IgD-negative memory B cell (primary cell): ENCODE data around the gene SIPA1. TPM values are rescaled to one million over a fixed set of nuclear protein-coding genes. Genes with fewer than 3 reads are reported as not detected.
A peak's percentile ranks its signal among the peaks of the same experiment; 100 is the strongest.

Experiments used
- H3K27ac Mint-ChIP-seq, 3 donors: one replicate each; pipeline ENCODE4 v1.8.0; 2020 to 2022; ENCODE audit warnings: mild to moderate bottlenecking in 3 of 3, mixed read lengths in 3 of 3, moderate library complexity in 1 of 3
- H3K27me3 Mint-ChIP-seq: one replicate; pipeline ENCODE4 v1.8.0; 2021; ENCODE audit warnings: mixed read lengths
- H3K36me3 Mint-ChIP-seq: one replicate; pipeline ENCODE4 v1.8.0; 2020; ENCODE audit warnings: mild to moderate bottlenecking, mixed read lengths
- H3K4me1 Mint-ChIP-seq, 3 donors: one replicate each; pipeline ENCODE4 v1.8.0; 2020 to 2022; ENCODE audit warnings: mixed read lengths in 3 of 3, mild to moderate bottlenecking in 1 of 3
- H3K4me3 Mint-ChIP-seq, 4 donors: one replicate each; pipeline ENCODE4 v1.8.0; 2020 to 2022; ENCODE audit warnings: mild to moderate bottlenecking in 4 of 4, mixed read lengths in 4 of 4, moderate library complexity in 3 of 4
- H3K9me3 Mint-ChIP-seq, 3 donors: one replicate each; pipeline ENCODE4 v1.8.0; 2020 to 2021; ENCODE audit warnings: mixed read lengths in 3 of 3, mild to moderate bottlenecking in 1 of 3
- polyA plus RNA-seq: library from polyadenylated mRNA; unstranded; fragments of 300-500 nt; fragmentation: Illumina TruSeq; gene quantifications from one replicate; pipeline ENCODE4 v1.2.3, GENCODE V29; 2021

SIPA1 gene
- polyA plus RNA-seq, 1 donor from 2014 or later, result 253 TPM

GRCh38 chr11:65640483-65641296 is 2.8 kb downstream of the SIPA1 start:
- peak overlapping the region; percentile 97 to 99 (median 98) for H3K27ac Mint-ChIP-seq
- no peaks in the 10 kb centered on the region for H3K27me3 Mint-ChIP-seq
- H3K4me1 Mint-ChIP-seq, result peaks cover 8 to 22% (median 15%) of the 10 kb centered on the region in 3 donors
- peak overlapping the region; percentile 94 to 99 (median 96) for H3K4me3 Mint-ChIP-seq
- peaks cover 3% of the 10 kb centered on the region for H3K36me3 Mint-ChIP-seq
- no peaks in the 10 kb centered on the region for H3K9me3 Mint-ChIP-seq

- Mint-ChIP-seq H3K27ac (peak overlapping the region; percentile 97 to 99 (median 98)), H3K9me3 (no peaks in the 10 kb centered on the region), H3K27me3 (no peaks in the 10 kb centered on the region)
Measured at GRCh38 chr11:65641297-65642013, 3.6 kb downstream of the SIPA1 start.

GRCh38 chr11:65642014-65642671 is 4.2 kb downstream of the SIPA1 start:
- no peaks in the 10 kb centered on the region for H3K27me3 Mint-ChIP-seq
- peak overlapping the region; percentile 94 to 99 (median 96) for H3K4me3 Mint-ChIP-seq
- peak overlapping the region; percentile 90 to 98 (median 97) for H3K27ac Mint-ChIP-seq
- peaks cover 4% of the 10 kb centered on the region for H3K36me3 Mint-ChIP-seq
- H3K4me1 Mint-ChIP-seq, result peaks cover 4 to 22% (median 15%) of the 10 kb centered on the region in 3 donors
- no peaks in the 10 kb centered on the region for H3K9me3 Mint-ChIP-seq

More at GRCh38 chr11:65641297-65642013, 3.6 kb downstream of the SIPA1 start:
- Mint-ChIP-seq H3K4me3 (peak overlapping the region; percentile 94 to 99 (median 96)), H3K36me3 (peaks cover 4% of the 10 kb centered on the region), H3K4me1 (peaks cover 8 to 22% (median 15%) of the 10 kb centered on the region in 3 donors)

- no peaks in the 10 kb centered on the region for H3K9me3 Mint-ChIP-seq
- H3K4me1 Mint-ChIP-seq, result peaks cover 4 to 16% (median 10%) of the 10 kb centered on the region in 3 donors
- H3K27ac Mint-ChIP-seq, result peak overlapping the region in 2 of 3 donors; percentile 92 to 98
- peaks cover 4% of the 10 kb centered on the region for H3K36me3 Mint-ChIP-seq
- H3K4me3 Mint-ChIP-seq, result peak overlapping the region in 3 of 4 donors; percentile 32 to 85 (median 41)
- H3K27me3 Mint-ChIP-seq, result no peaks in the 10 kb centered on the region
Measured at GRCh38 chr11:65643971-65644370, 6.1 kb downstream of the SIPA1 start.

GRCh38 chr11:65644837-65645236 is 6.9 kb downstream of the SIPA1 start:
- peak overlapping the region; percentile 31 to 98 (median 76) for H3K27ac Mint-ChIP-seq
- peak overlapping the region in 2 of 4 donors; percentile 39 to 85 for H3K4me3 Mint-ChIP-seq
- H3K4me1 Mint-ChIP-seq, result peaks cover 4 to 15% (median 5%) of the 10 kb centered on the region in 3 donors
- H3K27me3 Mint-ChIP-seq, result no peaks in the 10 kb centered on the region
- peaks cover 4% of the 10 kb centered on the region for H3K36me3 Mint-ChIP-seq
- no peaks in the 10 kb centered on the region for H3K9me3 Mint-ChIP-seq

- no peaks in the 10 kb centered on the region for H3K27me3 Mint-ChIP-seq
- H3K4me1 Mint-ChIP-seq, result peaks cover 4 to 19% (median 5%) of the 10 kb centered on the region in 3 donors
- peak overlapping the region in 2 of 3 donors; percentile 73 to 98 for H3K27ac Mint-ChIP-seq
- no peaks in the 10 kb centered on the region for H3K9me3 Mint-ChIP-seq
- peak overlapping the region in 1 of 4 donors; percentile 52 for H3K4me3 Mint-ChIP-seq
- H3K36me3 Mint-ChIP-seq, result peaks cover 6% of the 10 kb centered on the region
Measured at GRCh38 chr11:65645710-65646109, 7.8 kb downstream of the SIPA1 start.

- Mint-ChIP-seq H3K27me3 (no peaks in the 10 kb centered on the region), H3K27ac (peak overlapping the region in 2 of 3 donors; percentile 73 to 98), H3K4me3 (peak overlapping the region in 1 of 4 donors; percentile 35), H3K36me3 (peaks cover 6% of the 10 kb centered on the region), H3K4me1 (peaks cover 10 to 18% (median 12%) of the 10 kb centered on the region in 3 donors), H3K9me3 (no peaks in the 10 kb centered on the region)
Measured at GRCh38 chr11:65646288-65646957, 8.5 kb downstream of the SIPA1 start.

- peaks cover 6% of the 10 kb centered on the region for H3K36me3 Mint-ChIP-seq
- no peak overlapping the region for H3K27ac Mint-ChIP-seq
- no peak overlapping the region for H3K4me3 Mint-ChIP-seq
- peaks cover 12 to 20% (median 14%) of the 10 kb centered on the region in 3 donors for H3K4me1 Mint-ChIP-seq
- H3K9me3 Mint-ChIP-seq, result no peaks in the 10 kb centered on the region
- no peaks in the 10 kb centered on the region for H3K27me3 Mint-ChIP-seq
Measured at GRCh38 chr11:65646958-65647701, 9.2 kb downstream of the SIPA1 start.

GRCh38 chr11:65648997-65649493 is 11.1 kb downstream of the SIPA1 start:
- no peaks in the 10 kb centered on the region for H3K27me3 Mint-ChIP-seq
- H3K4me3 Mint-ChIP-seq, result peak overlapping the region in 1 of 4 donors; percentile 66
- no peaks in the 10 kb centered on the region for H3K9me3 Mint-ChIP-seq
- peaks cover 6% of the 10 kb centered on the region for H3K36me3 Mint-ChIP-seq
- peak overlapping the region in 2 of 3 donors; percentile 53 to 87 for H3K27ac Mint-ChIP-seq
- peaks cover 24 to 28% (median 25%) of the 10 kb centered on the region in 3 donors for H3K4me1 Mint-ChIP-seq

GRCh38 chr11:65649656-65650546 is 12.0 kb downstream of the SIPA1 start:
- H3K4me1 Mint-ChIP-seq, result peaks cover 25 to 28% (median 25%) of the 10 kb centered on the region in 3 donors
- H3K27me3 Mint-ChIP-seq, result no peaks in the 10 kb centered on the region
- H3K36me3 Mint-ChIP-seq, result peaks cover 6% of the 10 kb centered on the region
- H3K4me3 Mint-ChIP-seq, result peak overlapping the region in 3 of 4 donors; percentile 39 to 94 (median 55)
- no peaks in the 10 kb centered on the region for H3K9me3 Mint-ChIP-seq
- peak overlapping the region in 2 of 3 donors; percentile 53 to 98 for H3K27ac Mint-ChIP-seq

- Mint-ChIP-seq H3K36me3 (peaks cover 3% of the 10 kb centered on the region), H3K4me1 (peaks cover 28% of the 10 kb centered on the region in 3 donors), H3K27me3 (no peaks in the 10 kb centered on the region), H3K9me3 (no peaks in the 10 kb centered on the region), H3K4me3 (peak overlapping the region in 2 of 4 donors; percentile 55 to 94), H3K27ac (peak overlapping the region; percentile 96 to 99 (median 98))
Measured at GRCh38 chr11:65650547-65651338, 12.8 kb downstream of the SIPA1 start.

- H3K27ac Mint-ChIP-seq, result peak overlapping the region; percentile 96 to 99 (median 98)
- H3K36me3 Mint-ChIP-seq, result peaks cover 2% of the 10 kb centered on the region
- H3K4me1 Mint-ChIP-seq, result peaks cover 28 to 30% (median 28%) of the 10 kb centered on the region in 3 donors
- H3K9me3 Mint-ChIP-seq, result no peaks in the 10 kb centered on the region
- H3K4me3 Mint-ChIP-seq, result peak overlapping the region in 2 of 4 donors; percentile 94 to 97
- no peaks in the 10 kb centered on the region for H3K27me3 Mint-ChIP-seq
Measured at GRCh38 chr11:65651339-65651588, 13.4 kb downstream of the SIPA1 start.
